Ovary (tissue), 3 donors: ENCODE measurements around the gene PALLD.

Experiments
- CTCF ChIP-seq, 3 donors: fragments of 450-650 bp in 2 of 3; fragments of 200-600 bp in 1 of 3; IDR thresholded peaks; one replicate each; pipeline versions ENCODE4 v1.5.1 to v1.8.0; 2016 to 2022; ENCODE audit warnings: antibody characterized with exemption in 3 of 3, mild to moderate bottlenecking in 1 of 3
- POLR2A ChIP-seq: fragments of 450-650 bp; IDR thresholded peaks from one replicate; pipeline ENCODE4 v1.6.1; 2017; ENCODE audit warnings: antibody characterized with exemption, mild to moderate bottlenecking, moderate library complexity
- donor health status: DM: no; HTN: no; CAD: no.

DNA sequence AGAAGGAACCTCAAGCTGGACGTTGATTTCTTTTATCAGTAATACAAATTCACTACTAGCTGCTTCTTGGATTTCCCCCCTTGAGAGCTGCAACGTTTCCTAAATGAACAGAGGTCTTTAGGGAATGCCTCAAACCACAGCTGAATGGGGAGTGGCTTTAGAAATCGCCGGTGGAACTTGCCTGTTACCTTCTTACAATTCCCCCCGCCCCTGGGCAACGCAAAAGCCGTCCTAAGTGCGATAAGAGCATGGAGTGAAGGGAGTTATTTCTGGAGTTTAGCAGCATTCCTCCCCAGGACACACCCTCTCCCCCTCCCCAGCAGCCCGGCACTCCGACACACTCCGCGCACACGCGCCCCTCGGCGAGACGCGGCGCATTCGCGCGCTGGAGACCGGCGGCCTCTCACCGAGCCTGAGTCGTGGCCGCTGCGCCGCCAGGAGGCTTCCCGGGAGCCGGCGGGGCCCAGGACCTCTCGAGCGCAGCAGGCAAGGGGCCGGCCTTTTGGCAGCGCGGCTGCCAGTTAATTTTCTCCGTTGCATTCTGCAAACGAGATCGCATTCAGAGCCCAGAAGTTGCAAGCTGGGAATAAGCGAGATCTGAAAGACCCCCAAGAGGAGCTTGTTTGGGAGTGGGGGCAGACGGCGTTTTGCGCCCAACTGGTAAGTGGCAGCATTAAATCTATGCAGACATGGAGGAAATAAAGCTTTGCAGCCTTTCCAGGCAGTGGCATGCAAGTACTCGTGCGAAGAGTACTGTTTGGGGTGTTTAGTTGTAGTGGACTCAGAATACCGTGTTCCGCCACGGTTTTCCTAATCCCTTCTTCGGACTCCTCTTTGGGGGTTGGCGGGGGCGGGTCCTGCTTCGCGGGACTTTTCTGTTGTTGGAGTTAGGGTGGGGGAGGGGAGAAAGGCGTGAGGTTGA, 134.7 kb downstream of the PALLD start:
- TF ChIP-seq CTCF (IDR thresholded peaks at IDR 0.05) (peak in 2 of 3 donors; percentile 9 to 28), POLR2A (no peak)
